ENCODE results near the gene NOS1. TPM values are rescaled to one million over a fixed set of nuclear protein-coding genes. Genes with fewer than 3 reads are reported as not detected.

NOS1 gene
- total RNA-seq, 1 experiment from 2014 or later: not detected

GRCh38 chr12:117367006-117367638 is 5.7 kb upstream of the NOS1 start:
- peak; percentile 93 for DNase-seq (ENCODE audit: low spot score)
- in situ Hi-C loops (cut with HindIII; ENCODE audit: low sequenced_read_pairs): no loop called here

DNA sequence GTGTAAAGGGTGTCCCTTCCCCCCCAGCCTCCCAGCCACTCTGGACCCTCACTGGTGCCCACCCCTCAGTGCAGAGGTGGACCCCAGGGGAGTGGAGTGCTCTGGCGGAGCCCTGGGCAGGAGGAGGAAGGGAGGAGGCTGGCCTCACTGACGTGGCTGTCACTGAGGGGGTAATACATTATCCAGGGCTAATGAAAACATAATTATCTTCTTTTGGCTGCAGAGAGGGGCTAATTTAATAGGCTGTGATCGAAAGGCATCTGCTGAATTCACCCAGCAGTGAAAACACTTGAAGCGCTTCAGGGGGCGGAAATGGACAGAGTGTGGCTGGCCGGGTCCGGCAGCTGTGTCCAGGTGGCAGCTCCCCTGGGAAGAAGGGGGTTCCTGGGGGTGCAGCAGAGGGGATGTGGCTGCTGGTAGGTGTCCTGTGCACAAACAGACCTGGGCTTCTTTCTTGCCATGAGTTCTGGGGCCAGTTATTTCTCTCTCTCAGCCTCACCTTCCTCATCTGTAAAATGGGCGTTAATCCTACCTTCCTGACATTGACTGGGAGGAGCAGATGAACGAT is 3.7 kb upstream of the NOS1 start:
- in situ Hi-C loops (cut with HindIII; ENCODE audit: low sequenced_read_pairs): no loop called here
- DNase-seq (ENCODE audit: low spot score): no peak

GRCh38 chr12:117363953-117364486 is 2.6 kb upstream of the NOS1 start:
- no peak for DNase-seq (ENCODE audit: low spot score)
- in situ Hi-C loops (cut with HindIII; ENCODE audit: low sequenced_read_pairs): no loop called here

DNA sequence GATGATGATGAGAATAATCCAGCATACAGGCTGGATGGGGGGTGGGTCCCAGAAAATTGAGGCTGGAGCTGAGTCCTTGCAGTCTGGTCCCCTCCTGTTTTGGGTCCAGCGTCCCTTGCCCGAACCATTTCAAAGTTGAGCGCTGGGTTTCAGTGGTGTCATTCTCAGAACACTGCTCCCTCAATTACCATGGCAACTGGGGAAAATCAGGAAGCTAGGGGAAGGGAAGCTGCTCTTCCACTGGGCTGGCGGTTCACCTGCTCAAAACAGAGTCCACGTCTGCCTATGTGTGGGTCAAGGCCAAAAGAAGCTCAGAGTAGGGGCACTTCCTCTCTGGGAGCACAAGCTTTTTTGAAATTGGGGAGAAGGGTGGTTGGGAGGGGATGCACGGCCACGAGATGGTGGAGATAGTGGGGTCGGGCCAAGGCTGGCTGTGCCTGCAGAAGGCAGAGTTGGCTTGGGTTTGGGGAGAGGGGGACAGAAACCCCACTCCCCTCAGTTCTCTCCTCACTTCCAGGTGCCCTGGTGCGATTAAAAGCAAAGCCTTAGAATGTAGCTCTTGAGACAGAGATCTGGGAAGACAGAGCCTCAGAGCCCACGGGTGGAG is 1.7 kb upstream of the NOS1 start:
- in situ Hi-C loops (cut with HindIII; ENCODE audit: low sequenced_read_pairs): no loop called here
- no peak for DNase-seq (ENCODE audit: low spot score)

DNA sequence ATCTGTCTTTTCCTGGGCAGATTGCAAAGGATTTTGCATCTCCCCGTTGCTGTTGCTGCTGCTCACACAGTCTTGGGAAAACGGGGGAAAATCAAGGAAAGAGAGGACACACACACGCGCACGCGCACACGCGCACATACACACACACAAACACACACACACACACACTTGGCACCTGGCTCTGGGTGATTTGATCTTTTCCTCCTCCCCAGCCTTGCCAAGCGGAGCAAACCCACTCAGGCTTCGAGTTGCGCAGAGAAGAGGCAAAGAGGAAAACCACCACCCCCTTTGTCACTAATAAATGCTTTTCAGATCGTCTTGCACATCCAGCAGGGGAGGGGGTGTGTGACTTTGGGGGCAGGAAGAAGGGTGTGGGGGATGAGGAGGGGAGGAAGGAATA is 965 bp upstream of the NOS1 start:
- in situ Hi-C loops (cut with HindIII; ENCODE audit: low sequenced_read_pairs): no loop called here
- no peak for DNase-seq (ENCODE audit: low spot score)

GRCh38 chr12:117361905-117362304 is 479 bp upstream of the NOS1 start:
- DNase-seq (ENCODE audit: low spot score): no peak
- in situ Hi-C loops (cut with HindIII; ENCODE audit: low sequenced_read_pairs): no loop called here

GRCh38 chr12:117360551-117361346 is 677 bp downstream of the NOS1 start:
- in situ Hi-C loops (cut with HindIII; ENCODE audit: low sequenced_read_pairs): no loop called here
- no peak for DNase-seq (ENCODE audit: low spot score)

DNA sequence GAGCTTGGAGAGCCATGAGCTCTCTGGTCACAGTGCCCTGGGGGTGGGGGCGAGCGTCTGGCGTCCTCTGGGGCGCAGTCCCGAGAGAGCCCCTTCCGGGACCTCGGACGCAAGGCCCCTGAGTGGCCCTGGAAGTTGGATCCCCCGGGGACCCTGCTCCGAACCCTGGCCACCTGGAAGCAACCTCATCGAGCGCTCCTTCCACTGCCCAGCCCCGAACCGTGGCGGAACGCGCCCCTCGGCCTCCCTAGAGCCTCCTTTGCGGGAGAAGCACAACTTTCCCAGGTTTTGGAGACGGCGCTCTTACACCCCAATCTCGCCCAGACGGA is 1.2 kb downstream of the NOS1 start:
- in situ Hi-C loops (cut with HindIII; ENCODE audit: low sequenced_read_pairs): no loop called here
- no peak for DNase-seq (ENCODE audit: low spot score)

DNA sequence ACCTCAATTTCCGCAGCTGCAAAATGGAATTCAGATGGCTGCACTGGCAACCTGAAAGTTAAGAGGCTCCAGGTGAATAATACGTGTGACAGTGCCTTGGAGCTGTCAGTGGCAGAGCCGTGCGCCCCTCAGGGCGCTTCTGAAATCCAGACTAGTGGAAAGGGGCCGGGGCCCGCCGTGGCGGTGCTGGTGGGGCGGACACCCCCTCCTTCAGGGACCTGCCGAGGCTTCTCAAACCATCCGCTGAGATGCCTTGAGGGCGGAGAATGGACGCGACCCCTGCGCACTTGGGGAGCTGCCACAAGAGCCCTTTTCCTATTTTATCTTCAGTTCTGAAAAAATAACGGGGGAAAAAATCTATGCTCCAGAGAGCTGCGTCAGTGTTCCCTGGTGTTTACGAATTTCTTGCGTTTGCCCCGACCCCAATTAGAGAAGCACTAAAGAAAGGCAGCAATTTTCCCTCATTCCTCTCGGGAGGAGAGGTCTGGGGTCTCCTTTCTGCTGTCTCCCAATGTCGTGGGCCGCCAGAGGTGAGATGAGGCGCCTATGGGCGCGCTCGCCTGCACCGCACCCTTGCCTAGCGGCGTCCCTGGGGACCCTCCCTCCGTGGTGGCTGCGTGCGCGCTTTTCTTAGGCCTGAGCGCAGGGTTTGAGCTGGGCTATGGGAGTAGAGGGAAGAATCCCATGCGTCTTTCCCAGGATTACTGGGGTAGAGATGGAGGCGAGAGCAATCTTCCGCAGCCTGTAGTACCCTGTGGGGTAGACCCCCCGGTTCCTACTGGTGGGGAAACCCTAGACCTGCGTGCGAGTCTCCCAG is 2.2 kb downstream of the NOS1 start:
- DNase-seq (ENCODE audit: low spot score): no peak
- in situ Hi-C loops (cut with HindIII; ENCODE audit: low sequenced_read_pairs): no loop called here

DNA sequence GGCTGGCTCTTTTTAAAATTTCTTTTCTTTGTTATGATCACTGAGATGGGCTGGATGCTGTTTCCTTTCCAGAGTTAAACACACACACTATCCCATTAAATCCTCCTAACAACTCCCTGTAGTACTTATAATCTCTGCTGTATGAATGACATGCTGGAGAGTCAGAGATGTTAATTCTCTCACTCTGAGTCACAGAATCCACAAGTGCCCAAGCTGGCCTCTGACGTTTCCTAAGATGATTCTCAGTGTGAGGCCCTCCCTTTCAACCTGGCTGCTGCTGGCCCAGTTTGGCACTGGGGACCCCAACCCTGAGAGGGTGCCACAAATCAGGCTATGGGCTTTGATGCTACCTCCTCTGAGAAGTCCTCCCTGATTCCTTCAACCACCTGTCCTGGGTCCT is 5.4 kb downstream of the NOS1 start:
- DNase-seq (ENCODE audit: low spot score): no peak
- in situ Hi-C loops (cut with HindIII; ENCODE audit: low sequenced_read_pairs): no loop called here

DNA sequence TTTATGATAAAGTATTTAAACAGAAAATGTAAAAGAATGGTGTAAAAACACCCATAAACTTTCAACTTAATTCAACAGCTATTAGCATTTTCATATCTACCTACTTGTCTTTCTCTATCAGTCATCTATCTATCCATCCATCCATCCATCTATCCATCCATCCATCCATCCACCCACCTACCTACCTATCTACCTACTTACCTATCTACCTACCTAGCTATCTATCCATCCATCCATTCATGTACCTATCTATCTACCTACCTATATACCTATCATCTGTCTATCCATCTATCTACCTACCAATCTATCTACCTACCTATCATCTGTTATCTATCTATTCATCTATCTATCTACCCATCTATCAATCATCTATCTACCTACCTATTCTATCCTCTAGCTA is 8.5 kb downstream of the NOS1 start:
- DNase-seq (ENCODE audit: low spot score): no peak
- in situ Hi-C loops (cut with HindIII; ENCODE audit: low sequenced_read_pairs): no loop called here

DNA sequence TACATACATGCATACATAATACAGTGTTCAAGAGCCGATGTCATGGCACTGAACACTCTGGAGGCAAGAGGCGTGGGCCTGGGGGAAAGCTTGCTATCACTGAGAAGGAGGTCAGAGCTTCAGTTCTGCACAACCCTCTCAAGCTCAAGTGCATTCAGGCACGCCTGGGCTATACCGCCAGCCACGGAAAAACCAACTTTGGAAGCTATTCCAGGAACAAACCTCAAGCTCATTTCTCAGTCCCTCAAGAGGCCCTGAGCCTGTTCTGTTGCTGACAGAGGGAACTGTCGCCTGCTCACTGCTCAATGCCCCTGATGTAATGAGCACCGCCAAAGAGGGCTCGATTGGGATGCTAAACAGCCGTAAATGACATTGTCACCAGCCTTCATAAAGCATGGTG is 9.2 kb downstream of the NOS1 start:
- in situ Hi-C loops (cut with HindIII; ENCODE audit: low sequenced_read_pairs): no loop called here
- DNase-seq (ENCODE audit: low spot score): no peak

GRCh38 chr12:117350140-117350539 is 11.3 kb downstream of the NOS1 start:
- in situ Hi-C loops (cut with HindIII; ENCODE audit: low sequenced_read_pairs): no loop called here
- DNase-seq (ENCODE audit: low spot score): no peak

GRCh38 chr12:117347588-117347987 is 13.8 kb downstream of the NOS1 start:
- in situ Hi-C loops (cut with HindIII; ENCODE audit: low sequenced_read_pairs): no loop called here
- DNase-seq (ENCODE audit: low spot score): no peak

- DNase-seq (ENCODE audit: low spot score): no peak
- in situ Hi-C loops (cut with HindIII; ENCODE audit: low sequenced_read_pairs): no loop called here
Measured at GRCh38 chr12:117344716-117345115, 16.7 kb downstream of the NOS1 start.

DNA sequence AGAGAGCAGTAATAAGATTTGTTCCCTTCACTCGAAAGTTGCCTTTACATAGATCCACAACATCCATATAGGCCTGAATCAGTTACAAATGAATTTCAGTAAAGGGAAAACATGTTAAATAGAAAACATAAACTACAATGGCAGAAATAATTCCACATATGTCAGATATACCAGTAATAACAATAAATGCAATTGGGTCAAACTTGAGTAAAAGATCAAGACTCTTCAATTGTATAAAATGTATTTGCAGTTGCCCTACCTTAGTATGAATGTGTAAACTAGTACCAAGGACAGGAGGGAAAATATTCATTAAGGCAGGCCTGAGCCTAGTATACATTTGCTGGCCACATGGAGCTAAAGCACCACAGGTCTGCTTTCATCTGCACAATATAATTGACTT is 17.6 kb downstream of the NOS1 start:
- in situ Hi-C loops (cut with HindIII; ENCODE audit: low sequenced_read_pairs): no loop called here
- no peak for DNase-seq (ENCODE audit: low spot score)

GRCh38 chr12:117343296-117343695 is 18.1 kb downstream of the NOS1 start:
- in situ Hi-C loops (cut with HindIII; ENCODE audit: low sequenced_read_pairs): no loop called here
- DNase-seq (ENCODE audit: low spot score): no peak

- in situ Hi-C loops (cut with HindIII; ENCODE audit: low sequenced_read_pairs): no loop called here
- no peak for DNase-seq (ENCODE audit: low spot score)
Measured at GRCh38 chr12:117342682-117343081, 18.7 kb downstream of the NOS1 start.

DNA sequence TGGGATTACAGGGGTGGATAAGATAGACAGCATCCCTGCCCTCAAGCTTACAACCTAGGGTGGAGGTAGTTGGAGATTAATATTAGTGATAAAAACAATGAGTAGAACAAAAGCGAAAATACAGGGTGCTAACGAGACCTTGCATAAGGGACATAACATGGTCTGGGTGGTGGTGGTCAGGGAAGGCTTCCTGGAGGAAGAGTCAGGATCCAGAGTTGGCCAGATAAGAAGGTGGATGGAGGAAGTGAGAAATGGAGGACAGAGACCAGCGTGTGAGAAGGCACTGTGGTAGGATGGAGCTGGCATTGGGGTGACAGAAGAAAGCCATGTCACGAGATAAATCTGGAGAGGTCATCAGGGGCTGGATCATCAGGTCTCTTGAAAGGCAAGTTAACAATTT is 19.2 kb downstream of the NOS1 start:
- in situ Hi-C loops (cut with HindIII; ENCODE audit: low sequenced_read_pairs): no loop called here
- DNase-seq (ENCODE audit: low spot score): no peak
